GM23338 (cell line): ENCODE results near the gene RGS6. TPM values are rescaled to one million over a fixed set of nuclear protein-coding genes. Genes with fewer than 3 reads are reported as not detected.

ENCODE experiments used
- ATAC-seq: fragments of 200-7000 bp; cut with Tn5 transposase; 3 replicates; pipeline ENCODE4 v1.9.1; 2020
- DNase-seq: peaks from one replicate; pipeline ENCODE4 v3.0.0-alpha.2; 2015; ENCODE audit warnings: low spot score
- H2AFZ ChIP-seq: fragments of 200-600 bp; sonication (generic); 2 replicates; pipeline ENCODE4 v1.8.0; 2016; ENCODE audit warnings: antibody characterized with exemption, mild to moderate bottlenecking, moderate library complexity
- H3F3A ChIP-seq: fragments of 200-600 bp; sonication (generic); replicated peaks from 2 replicates; pipeline ENCODE4 v1.8.0; 2017; ENCODE audit warnings: antibody characterized with exemption, mixed run types, low read depth
- H3K27ac ChIP-seq: fragments of 200-600 bp; sonication (generic); 2 replicates; pipeline ENCODE4 v1.6.1; 2016; ENCODE audit warnings: low read depth
- H3K27me3 ChIP-seq: fragments of 200-600 bp; sonication (generic); 2 replicates; pipeline ENCODE4 v1.8.0; 2016; ENCODE audit warnings: mild to moderate bottlenecking, mixed run types, moderate library complexity; ENCODE audit not compliant: insufficient read depth
- H3K36me3 ChIP-seq: fragments of 200-600 bp; sonication (generic); 2 replicates; pipeline ENCODE4 v1.8.0; 2016; ENCODE audit warnings: mild to moderate bottlenecking; ENCODE audit not compliant: insufficient read depth
- H3K4me1 ChIP-seq: fragments of 200-600 bp; sonication (generic); 2 replicates; pipeline ENCODE4 v1.8.0; 2016; ENCODE audit warnings: mild to moderate bottlenecking, moderate library complexity; ENCODE audit not compliant: insufficient read depth
- H3K4me2 ChIP-seq: fragments of 200-600 bp; sonication (generic); 2 replicates; pipeline ENCODE4 v1.7.1; 2017; ENCODE audit warnings: mixed run types
- H3K4me3 ChIP-seq: fragments of 200-600 bp; sonication (generic); 2 replicates; pipeline ENCODE4 v1.6.1; 2016; ENCODE audit warnings: mixed run types
- H3K79me2 ChIP-seq: fragments of 200-600 bp; sonication (generic); replicated peaks from 2 replicates; pipeline ENCODE4 v1.8.0; 2017; ENCODE audit warnings: mild to moderate bottlenecking; ENCODE audit not compliant: insufficient read depth
- H3K9me2 ChIP-seq: fragments of 200-600 bp; sonication (generic); 2 replicates; pipeline ENCODE4 v1.8.0; 2017; ENCODE audit not compliant: insufficient read depth
- H4K20me1 ChIP-seq: fragments of 200-600 bp; sonication (generic); replicated peaks from 2 replicates; pipeline ENCODE4 v1.8.0; 2017; ENCODE audit warnings: mild to moderate bottlenecking; ENCODE audit not compliant: insufficient read depth
- H3K27ac Mint-ChIP-seq: 2 replicates; pipeline ENCODE4 v1.8.0; 2020; ENCODE audit warnings: inconsistent platforms, mild to moderate bottlenecking, moderate library complexity, mixed read lengths
- H3K27me3 Mint-ChIP-seq: 3 replicates; pipeline ENCODE4 v1.8.0; 2022; ENCODE audit warnings: low read depth, mild to moderate bottlenecking, moderate library complexity, mixed read lengths, inconsistent platforms; ENCODE audit not compliant: insufficient read depth, poor library complexity
- H3K36me3 Mint-ChIP-seq: 3 replicates; pipeline ENCODE4 v1.8.0; 2021; ENCODE audit warnings: low read depth, mild to moderate bottlenecking, inconsistent platforms, moderate library complexity, mixed read lengths
- H3K4me1 Mint-ChIP-seq: 3 replicates; pipeline ENCODE4 v1.8.0; 2020; ENCODE audit warnings: mild to moderate bottlenecking, inconsistent platforms, mixed read lengths
- H3K4me3 Mint-ChIP-seq: 3 replicates; pipeline ENCODE4 v1.8.0; 2021; ENCODE audit warnings: moderate library complexity, mild to moderate bottlenecking, inconsistent platforms, mixed read lengths
- H3K9me3 Mint-ChIP-seq: 3 replicates; pipeline ENCODE4 v1.8.0; 2020; ENCODE audit warnings: moderate library complexity, mild to moderate bottlenecking, inconsistent platforms, mixed read lengths
- CREB1 ChIP-seq: fragments of 250-450 bp; sonication (Bioruptor Pico); IDR thresholded peaks from 2 replicates; pipeline ENCODE4 v1.5.0; 2020; ENCODE audit warnings: low read depth, mild to moderate bottlenecking, moderate library complexity
- EZH2 ChIP-seq: fragments of 200-600 bp; sonication (generic); IDR thresholded peaks from one replicate; pipeline ENCODE4 v1.8.0; 2017; ENCODE audit warnings: antibody characterized with exemption, mild to moderate bottlenecking, low read depth; ENCODE audit not compliant: unreplicated experiment
- NANOG ChIP-seq: IDR thresholded peaks from 2 replicates; pipeline ENCODE4 v1.6.1; 2016; ENCODE audit warnings: antibody characterized with exemption, borderline replicate concordance
- REST ChIP-seq: IDR thresholded peaks from one replicate; pipeline ENCODE4 v1.6.1; 2018; ENCODE audit warnings: antibody characterized with exemption; ENCODE audit not compliant: unreplicated experiment
- STAT1 ChIP-seq: IDR thresholded peaks from one replicate; pipeline ENCODE4 v1.6.1; 2016; ENCODE audit warnings: antibody characterized with exemption; ENCODE audit not compliant: unreplicated experiment
- ZNF331 ChIP-seq: fragments of 250-450 bp; sonication (Bioruptor Pico); IDR thresholded peaks from 2 replicates; pipeline ENCODE4 v1.5.0; 2020; ENCODE audit warnings: low read depth, mild to moderate bottlenecking, moderate library complexity
- polyA plus RNA-seq: library from polyadenylated mRNA; unstranded; fragments of >200 nt; fragmentation: Nextera tagmentation; extraction: Ambion mirVana; gene quantifications from 2 replicates; pipeline ENCODE4 v1.2.1, GENCODE V29; 2016
- total RNA-seq: library from RNA; depleted of rRNA; stranded (reverse); fragments of >200 nt; shearing (Covaris generic); gene quantifications from 2 replicates; pipeline ENCODE4 v1.2.3, GENCODE V29; 2014
- TF ChIP-seq, protein P1 (sequence below), 2 experiments: fragments of 200-600 bp in 1 of 2; sonication (generic) in 1 of 2; conservative IDR thresholded peaks; 2 replicates each; pipeline versions ENCODE4 v1.5.1 to v1.6.1; 2016 to 2017; ENCODE audit warnings: antibody characterized with exemption in 2 of 2, low read depth in 2 of 2, mild to moderate bottlenecking in 2 of 2, moderate library complexity in 1 of 2

Gene RGS6
- total and polyA plus RNA-seq, 2 experiments from 2014 or later, result 0.66 to 0.83 TPM

DNA sequence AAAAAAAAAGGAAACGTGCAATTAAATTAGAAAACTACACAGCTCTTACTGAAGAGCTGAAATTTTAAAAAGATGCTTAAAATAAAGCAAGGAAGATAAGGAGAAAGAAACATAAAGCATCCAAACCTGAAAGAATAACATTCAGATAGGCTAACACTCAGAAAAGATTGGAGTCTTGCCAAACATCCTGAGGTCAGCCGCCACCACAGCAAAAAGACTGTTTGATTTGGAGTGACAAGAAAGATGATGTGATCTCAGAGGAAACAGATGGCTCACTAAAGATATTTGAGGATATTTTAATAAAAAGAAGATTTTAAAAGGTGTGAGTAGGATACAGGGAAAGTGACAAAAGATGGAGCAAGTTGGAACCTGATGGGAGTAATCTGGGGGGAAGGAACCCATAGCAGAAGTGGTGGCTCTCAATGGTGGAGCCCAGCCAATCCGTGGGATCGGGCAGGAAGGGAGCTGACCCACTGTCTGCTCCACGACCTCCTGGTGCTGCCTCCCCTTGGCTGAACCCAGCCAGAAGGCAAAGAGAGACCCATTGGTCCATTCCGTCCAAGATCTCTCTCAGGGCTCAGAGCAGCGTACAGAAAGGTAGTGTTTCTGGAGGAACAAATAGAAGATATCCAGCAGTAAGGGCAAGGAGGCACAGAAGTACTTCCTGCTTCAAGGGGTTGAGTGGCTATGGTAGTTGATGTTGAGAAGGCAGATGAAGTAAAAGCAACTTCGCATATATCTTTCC lies 469.6 kb downstream of the RGS6 start:
- Histone ChIP-seq H3K4me1 (no peaks in the 10 kb centered on the region), H3K4me2 (no peak overlapping the region), H4K20me1 (no peaks in the 10 kb centered on the region), H3K36me3 (no peaks in the 10 kb centered on the region), H3K9me2 (peaks cover 7% of the 10 kb centered on the region; the same call in 1 of the 2 replicates), H3K4me3 (no peak overlapping the region), H3K79me2 (no peaks in the 10 kb centered on the region), H2AFZ (no peak overlapping the region), H3K27me3 (no peaks in the 10 kb centered on the region), H3F3A (no peaks in the 10 kb centered on the region), H3K27ac (no peak overlapping the region)
- Mint-ChIP-seq H3K36me3 (no peaks in the 10 kb centered on the region), H3K27ac (no peak overlapping the region), H3K4me1 (0 out of 3 replicates have a peak, but pooled peaks cover 2% of the 10 kb centered on the region), H3K27me3 (peaks cover 4% of the 10 kb centered on the region), H3K9me3 (peaks cover 3% of the 10 kb centered on the region; the same call in 1 of the 3 replicates), H3K4me3 (no peak overlapping the region)
- no peak for TF ChIP-seq EZH2
- TF ChIP-seq ZNF331 (CRISPR knock-in tag), result no peak
- DNase-seq, result no peak
- no peak for ATAC-seq

DNA sequence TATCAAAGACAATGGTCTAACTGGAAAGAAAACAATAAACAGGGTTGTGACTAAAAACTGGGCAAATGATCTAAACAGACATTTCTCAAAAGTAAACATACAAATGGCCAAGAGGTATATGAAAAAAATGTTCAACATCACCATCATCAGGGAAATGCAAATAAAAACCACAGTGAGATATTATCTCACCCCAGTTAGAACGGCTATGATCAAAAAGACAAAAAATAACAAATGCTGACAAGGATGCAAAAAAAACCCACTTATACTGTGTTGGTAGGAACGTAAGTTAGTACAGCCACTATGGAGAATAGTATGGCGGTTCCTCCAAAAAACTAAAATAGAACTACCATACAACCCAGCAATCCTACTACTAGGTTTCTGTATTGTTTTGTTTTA lies 470.1 kb downstream of the RGS6 start:
- no peak for DNase-seq
- Histone ChIP-seq H3K36me3 (no peaks in the 10 kb centered on the region), H2AFZ (no peak overlapping the region), H3K27ac (no peak overlapping the region), H3K4me2 (no peak overlapping the region), H3F3A (no peaks in the 10 kb centered on the region), H3K27me3 (no peaks in the 10 kb centered on the region), H3K9me2 (peaks cover 7% of the 10 kb centered on the region; the same call in 1 of the 2 replicates), H3K79me2 (no peaks in the 10 kb centered on the region), H3K4me1 (no peaks in the 10 kb centered on the region), H4K20me1 (no peaks in the 10 kb centered on the region), H3K4me3 (no peak overlapping the region)
- Mint-ChIP-seq H3K27me3 (peaks cover 4% of the 10 kb centered on the region), H3K4me1 (0 out of 3 replicates have a peak, but pooled peaks cover 2% of the 10 kb centered on the region), H3K36me3 (no peaks in the 10 kb centered on the region), H3K4me3 (no peak overlapping the region), H3K27ac (no peak overlapping the region), H3K9me3 (no peaks in the 10 kb centered on the region)
- TF ChIP-seq NANOG (no peak), REST (no peak), STAT1 (no peak), CREB1 (CRISPR knock-in tag) (no peak)
- TF ChIP-seq, protein P1, sequence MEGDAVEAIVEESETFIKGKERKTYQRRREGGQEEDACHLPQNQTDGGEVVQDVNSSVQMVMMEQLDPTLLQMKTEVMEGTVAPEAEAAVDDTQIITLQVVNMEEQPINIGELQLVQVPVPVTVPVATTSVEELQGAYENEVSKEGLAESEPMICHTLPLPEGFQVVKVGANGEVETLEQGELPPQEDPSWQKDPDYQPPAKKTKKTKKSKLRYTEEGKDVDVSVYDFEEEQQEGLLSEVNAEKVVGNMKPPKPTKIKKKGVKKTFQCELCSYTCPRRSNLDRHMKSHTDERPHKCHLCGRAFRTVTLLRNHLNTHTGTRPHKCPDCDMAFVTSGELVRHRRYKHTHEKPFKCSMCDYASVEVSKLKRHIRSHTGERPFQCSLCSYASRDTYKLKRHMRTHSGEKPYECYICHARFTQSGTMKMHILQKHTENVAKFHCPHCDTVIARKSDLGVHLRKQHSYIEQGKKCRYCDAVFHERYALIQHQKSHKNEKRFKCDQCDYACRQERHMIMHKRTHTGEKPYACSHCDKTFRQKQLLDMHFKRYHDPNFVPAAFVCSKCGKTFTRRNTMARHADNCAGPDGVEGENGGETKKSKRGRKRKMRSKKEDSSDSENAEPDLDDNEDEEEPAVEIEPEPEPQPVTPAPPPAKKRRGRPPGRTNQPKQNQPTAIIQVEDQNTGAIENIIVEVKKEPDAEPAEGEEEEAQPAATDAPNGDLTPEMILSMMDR (conservative IDR thresholded peaks at IDR 0.05; ENCODE audit: low read depth in 2 of 2), result no peak
- no peak for ATAC-seq
